HG03575 (cell line): ENCODE data around the gene TICRR.

Experiments
- ATAC-seq: cut with Tn5 transposase; IDR thresholded peaks from one replicate; pipeline ENCODE4 v1.9.1; 2021; ENCODE audit not compliant: unreplicated experiment, insufficient number of reproducible peaks, low FRiP score; ENCODE audit errors: extremely low read depth

Gene TICRR

GRCh38 chr15:89627256-89627970 lies 52.1 kb downstream of the TICRR start:
- no peak for ATAC-seq

DNA sequence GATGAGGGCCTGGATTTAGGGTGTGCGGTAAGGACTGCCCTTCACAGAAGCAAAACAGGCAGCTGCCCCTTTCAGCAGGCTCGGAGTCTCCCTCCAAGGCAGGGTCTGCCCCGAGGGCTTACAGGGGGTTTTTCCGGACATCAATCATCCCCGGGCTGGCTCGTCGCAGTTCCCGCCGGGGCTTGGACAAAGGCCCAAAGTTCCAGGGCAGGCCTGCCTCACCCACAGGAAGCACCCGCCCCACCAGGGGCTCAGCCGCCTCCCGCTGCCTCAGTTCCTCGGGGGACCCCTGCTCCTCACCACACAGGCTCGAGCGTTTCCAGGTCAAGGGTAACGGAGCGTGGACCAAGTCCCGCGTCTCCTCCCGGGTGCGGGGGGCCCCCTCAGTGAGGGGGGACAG lies 53.0 kb downstream of the TICRR start:
- no peak for ATAC-seq

- no peak for ATAC-seq
Measured at GRCh38 chr15:89628806-89629715, 53.8 kb downstream of the TICRR start.

DNA sequence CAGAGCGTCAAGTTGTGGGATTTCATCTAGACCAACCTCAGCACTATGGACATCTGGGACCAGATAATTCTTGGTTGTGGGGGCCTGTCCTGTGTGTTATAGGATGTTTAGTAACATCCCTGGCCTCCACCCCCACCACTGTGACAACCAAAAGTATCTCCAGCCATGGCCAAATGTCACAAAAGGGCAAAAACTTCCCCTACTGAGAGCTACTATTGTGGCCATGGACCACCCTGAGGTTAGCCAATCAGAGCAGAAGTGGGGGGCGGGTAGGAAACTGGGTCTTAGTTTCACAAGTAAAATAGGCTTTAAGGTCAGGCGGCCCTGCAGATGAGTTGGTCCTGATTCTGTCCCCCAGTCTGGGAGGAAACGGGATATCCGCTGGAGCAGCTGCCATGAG lies 54.6 kb downstream of the TICRR start:
- no peak for ATAC-seq

DNA sequence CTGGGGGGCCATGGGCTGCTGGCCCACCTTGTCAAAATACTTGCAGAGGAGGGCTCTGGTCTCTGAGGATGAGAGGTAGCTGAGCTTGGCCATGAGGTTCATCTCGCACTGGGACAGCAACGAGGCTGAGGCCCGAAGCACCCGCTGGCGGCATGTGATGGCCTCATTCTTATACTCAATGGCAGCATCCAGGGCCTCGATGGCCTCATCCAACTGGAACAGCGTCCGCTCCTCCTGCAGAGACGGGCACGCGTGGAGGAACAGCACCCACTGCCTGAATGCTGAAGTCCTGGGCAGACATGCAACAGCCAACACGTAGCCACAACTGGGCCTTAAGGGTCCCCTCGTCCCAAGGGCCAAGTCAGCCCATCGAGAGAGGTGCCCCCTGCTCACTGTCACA lies 55.0 kb downstream of the TICRR start:
- ATAC-seq: no peak

DNA sequence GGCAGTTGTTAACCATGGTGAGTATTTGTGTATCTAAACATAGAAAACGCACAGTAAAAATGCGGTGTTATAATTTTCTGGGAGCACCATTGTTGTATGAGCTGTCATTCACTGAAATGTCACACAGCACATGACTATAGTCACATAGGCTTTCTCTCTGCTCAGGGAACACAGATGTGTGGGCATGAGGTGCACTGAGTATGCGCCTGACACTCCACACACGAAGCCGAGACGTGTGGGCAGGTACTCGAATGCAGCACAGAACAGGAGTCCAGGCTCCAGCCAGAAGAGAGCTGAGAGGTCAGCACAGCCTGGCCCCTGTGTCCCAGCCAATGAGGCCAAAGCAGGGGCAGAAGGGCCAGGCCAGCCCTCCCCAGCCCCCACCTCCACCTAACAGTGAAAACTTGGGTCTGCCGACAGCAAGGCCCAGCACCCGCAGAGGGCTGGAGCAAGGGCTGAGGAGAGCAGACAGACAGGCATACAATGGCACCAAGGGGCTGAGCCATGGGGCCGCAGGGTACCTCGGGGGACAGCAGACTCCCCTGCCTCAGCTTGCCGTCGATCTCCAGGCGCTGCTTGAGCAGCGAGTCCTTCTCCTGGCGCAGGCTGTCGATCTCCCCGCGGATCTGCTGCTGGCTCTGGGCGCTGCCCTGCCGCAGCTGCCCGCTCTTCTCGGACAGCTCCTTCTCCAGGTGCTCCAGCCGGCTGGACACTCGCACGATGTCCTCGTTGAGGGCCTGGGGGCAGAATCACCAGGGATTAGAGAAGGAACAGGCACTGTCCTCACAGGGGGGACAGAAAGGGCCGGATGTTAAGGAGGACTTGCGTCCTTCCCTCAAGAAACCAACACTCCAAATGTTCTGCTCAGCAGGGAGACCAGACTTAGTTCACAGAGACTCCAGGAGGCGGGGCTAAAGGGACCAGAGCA lies 56.0 kb downstream of the TICRR start:
- no peak for ATAC-seq

DNA sequence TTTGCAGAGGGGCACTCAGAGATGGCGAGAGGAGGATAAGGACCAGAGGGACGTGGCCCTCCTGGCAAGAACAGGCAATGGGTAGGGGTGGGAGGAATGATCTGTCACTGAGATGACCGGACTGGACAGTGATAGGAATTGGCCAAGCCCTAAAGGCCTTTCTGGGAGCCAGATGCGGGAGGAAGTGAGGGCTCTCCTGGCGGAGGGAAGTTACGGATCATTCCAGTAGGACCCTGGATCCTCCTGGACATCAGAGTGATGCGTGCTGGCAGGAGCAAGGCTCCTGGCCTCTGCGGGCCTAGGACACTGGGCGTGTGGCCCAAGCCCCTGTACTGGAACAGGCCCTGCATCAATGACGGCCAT lies 56.6 kb downstream of the TICRR start:
- ATAC-seq: no peak

DNA sequence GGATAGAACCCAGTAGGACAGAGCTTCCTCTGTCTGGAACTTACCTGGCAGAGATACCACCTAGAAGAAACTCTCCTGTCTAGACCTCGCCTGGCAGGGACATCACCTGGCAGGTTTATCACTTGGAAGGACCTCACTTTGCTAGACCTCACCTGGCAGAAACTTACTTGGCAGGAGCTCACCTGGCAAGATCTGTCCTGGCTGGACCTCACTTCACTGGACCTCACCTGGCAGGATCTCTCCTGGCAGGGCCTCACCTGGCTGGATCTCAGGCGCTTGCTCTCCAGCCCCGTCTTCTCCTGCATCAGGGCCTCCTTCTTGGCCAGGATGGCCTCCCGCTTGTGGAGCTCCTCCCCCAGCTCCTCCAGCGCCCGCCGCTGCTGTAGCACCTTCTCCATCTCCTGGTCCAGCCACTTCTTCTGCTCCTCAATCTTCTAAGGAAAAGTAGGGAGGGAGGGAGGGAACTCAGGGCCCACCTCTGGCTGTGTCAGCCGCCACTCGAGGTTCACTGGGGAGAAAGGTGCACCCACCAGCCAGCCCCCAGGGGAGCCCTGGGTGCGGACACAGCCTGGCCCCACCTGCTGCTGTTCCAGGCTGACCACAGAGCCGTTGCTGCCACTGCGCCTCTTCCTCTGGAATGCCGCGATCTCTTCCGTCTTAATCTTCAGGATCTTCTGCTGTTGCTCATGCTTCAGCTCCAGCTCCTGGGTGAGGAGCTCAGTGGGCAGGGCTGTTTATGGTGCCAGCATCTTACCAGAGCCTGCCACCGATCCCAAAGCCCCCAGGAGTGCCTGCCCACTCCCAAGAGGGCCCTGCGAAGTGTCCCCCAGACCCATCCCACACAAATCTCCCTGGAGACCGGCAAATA lies 57.5 kb downstream of the TICRR start:
- no peak for ATAC-seq

GRCh38 chr15:89633585-89633984 lies 58.3 kb downstream of the TICRR start:
- ATAC-seq: no peak

- ATAC-seq: no peak
Measured at GRCh38 chr15:89640245-89640644, 65.0 kb downstream of the TICRR start.

GRCh38 chr15:89641053-89641452 lies 65.8 kb downstream of the TICRR start:
- no peak for ATAC-seq

GRCh38 chr15:89642106-89642505 lies 66.8 kb downstream of the TICRR start:
- no peak for ATAC-seq

DNA sequence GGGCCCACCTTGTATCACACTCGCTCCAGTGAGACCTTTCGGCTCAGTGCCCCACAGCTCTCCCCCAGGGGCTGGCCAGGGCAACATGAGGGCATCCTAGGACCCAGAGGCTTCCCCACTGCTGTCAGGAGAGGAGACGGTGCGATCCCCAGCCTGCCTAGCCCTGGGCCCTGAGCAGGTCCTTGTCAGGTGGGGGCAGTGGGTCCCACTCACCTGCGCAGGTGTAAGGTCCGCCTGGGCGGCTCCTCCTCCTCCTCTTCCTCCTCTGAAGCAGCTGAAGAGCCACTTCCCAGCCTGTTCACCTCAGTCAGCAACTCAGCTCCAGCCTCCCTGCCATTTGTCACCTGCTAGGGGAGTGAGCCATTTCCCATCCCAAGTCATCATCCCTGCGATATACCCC lies 70.4 kb downstream of the TICRR start:
- no peak for ATAC-seq

- ATAC-seq: no peak
Measured at GRCh38 chr15:89646416-89647141, 71.3 kb downstream of the TICRR start.

DNA sequence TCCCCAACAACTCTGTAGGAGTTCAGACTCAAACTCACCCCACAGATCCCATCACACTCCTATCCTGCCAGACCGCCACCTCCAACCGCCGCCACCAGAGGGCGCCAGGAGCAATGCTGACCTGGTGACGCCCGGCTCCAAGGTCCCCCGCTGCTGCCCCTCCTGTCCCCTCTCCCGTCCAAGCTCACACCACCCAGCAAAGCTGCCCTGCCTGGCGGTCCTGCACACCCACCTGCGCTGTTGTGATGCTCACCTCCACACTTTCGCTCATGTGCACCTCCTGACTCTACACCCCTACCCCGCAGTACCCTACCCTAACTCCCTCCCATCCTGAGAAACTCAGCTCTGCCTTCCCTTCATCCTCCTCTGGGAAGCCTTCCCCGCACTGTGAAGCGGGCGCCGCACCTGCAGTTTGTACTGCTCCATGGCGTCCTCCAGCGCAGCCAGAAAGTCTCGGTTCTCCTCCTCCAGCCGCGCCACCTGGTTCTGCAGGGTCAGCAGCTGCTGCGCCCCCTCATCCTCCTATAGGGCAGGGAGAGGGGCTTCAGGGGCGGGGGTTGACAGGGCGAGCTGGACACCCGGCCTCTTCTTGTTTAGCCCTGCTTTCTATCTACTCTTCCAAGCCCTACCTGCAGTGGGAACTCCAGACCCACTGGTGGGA lies 72.1 kb downstream of the TICRR start:
- ATAC-seq: no peak

DNA sequence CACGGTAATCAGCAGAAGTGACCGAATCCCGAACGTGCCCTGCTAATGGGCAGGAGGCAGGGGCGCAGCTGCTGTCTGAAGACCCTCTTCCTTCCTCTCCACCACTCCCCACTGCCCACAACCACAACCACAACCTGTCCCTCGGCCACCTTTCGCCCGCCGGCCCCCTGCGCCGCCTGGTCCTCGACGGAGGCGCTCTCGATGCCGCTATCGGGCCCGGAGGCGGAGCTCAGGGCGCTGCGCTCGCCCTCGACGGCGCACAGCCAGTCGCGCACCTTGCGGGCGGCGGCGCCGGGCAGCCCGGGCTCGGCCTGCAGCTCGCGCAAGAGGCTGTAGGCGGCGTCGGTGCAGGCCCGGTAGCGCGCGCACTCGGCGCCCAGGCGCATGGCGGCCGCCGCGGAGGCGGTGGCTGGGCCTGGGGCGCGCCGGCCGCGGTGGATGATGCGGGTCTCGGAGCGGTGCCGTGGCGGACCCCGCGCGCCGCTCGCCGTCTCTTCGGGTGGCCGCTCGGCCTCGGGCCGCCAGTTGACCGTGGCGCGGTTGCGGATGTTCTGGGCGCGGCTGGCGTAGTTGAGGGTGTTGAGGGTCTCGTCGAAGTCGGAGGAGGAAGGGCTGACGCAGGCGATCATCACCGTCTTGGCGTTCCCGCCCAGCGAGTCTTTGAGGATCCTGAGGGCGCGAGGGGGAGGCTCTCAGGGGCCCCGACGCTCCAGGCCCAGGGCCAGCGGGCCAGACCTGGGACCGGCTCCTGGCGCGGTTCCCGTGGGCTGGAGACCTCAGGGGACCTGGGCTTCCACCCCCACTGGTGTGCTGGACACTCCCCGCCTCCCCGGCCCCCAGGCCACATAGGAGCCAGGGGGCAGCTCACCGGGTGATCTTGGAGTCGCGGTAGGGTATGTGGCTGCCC lies 73.1 kb downstream of the TICRR start:
- ATAC-seq: no peak
